Activated effector memory CD4-positive, alpha-beta T cell treated with anti-CD3 and anti-CD28 coated beads, Interleukin-2, amount 50 U/mL, for 16 hours (primary cell): ENCODE results near the gene ASGR1.
A peak's percentile ranks its signal among the peaks of the same experiment; 100 is the strongest.
"Not testable (repeated sequence)": the region's sequence is repeated elsewhere in the genome, so short reads cannot be mapped to it uniquely, and the experiment has no call there.

Experiments used
- DNase-seq: peaks from one replicate; pipeline ENCODE4 v3.0.0-alpha.2; 2020

Gene ASGR1

GRCh38 chr17:7190276-7190917, 11.2 kb upstream of the ASGR1 start:
- DNase-seq = peak; percentile 41

GRCh38 chr17:7186241-7186640, 7.1 kb upstream of the ASGR1 start:
- peak; percentile 60 for DNase-seq

- DNase-seq = peak; percentile 54
Measured at GRCh38 chr17:7184647-7185046, 5.5 kb upstream of the ASGR1 start.

GRCh38 chr17:7184091-7184488, 4.9 kb upstream of the ASGR1 start:
- DNase-seq = peak; percentile 57

- DNase-seq = peak; percentile 42
Measured at GRCh38 chr17:7183433-7184090, 4.4 kb upstream of the ASGR1 start.

- DNase-seq = peak; percentile 34
Measured at GRCh38 chr17:7182101-7182500, 2.9 kb upstream of the ASGR1 start.

- peak; percentile 54 for DNase-seq
Measured at GRCh38 chr17:7178973-7179316, 225 bp downstream of the ASGR1 start.

- DNase-seq = no peak
Measured at GRCh38 chr17:7177954-7178477, 1.2 kb downstream of the ASGR1 start.

- DNase-seq = peak; percentile 87
Measured at GRCh38 chr17:7177191-7177953, 1.8 kb downstream of the ASGR1 start.

GRCh38 chr17:7176841-7177190, 2.4 kb downstream of the ASGR1 start:
- no peak for DNase-seq

GRCh38 chr17:7176107-7176840, 2.9 kb downstream of the ASGR1 start:
- DNase-seq = no peak

- peak; percentile 28 for DNase-seq
Measured at GRCh38 chr17:7175330-7175733, 3.8 kb downstream of the ASGR1 start.

GRCh38 chr17:7174603-7175326, 4.4 kb downstream of the ASGR1 start:
- DNase-seq = no peak

- DNase-seq = peak; percentile 80
Measured at GRCh38 chr17:7173687-7174602, 5.2 kb downstream of the ASGR1 start.

GRCh38 chr17:7172522-7173191, 6.5 kb downstream of the ASGR1 start:
- DNase-seq = peak; percentile 49

- not testable (repeated sequence) for DNase-seq
Measured at GRCh38 chr17:7169565-7169908, 9.6 kb downstream of the ASGR1 start.

- not testable (repeated sequence) for DNase-seq
Measured at GRCh38 chr17:7168841-7169564, 10.2 kb downstream of the ASGR1 start.

GRCh38 chr17:7167832-7168231, 11.3 kb downstream of the ASGR1 start:
- no peak for DNase-seq

- no peak for DNase-seq
Measured at GRCh38 chr17:7166873-7167272, 12.3 kb downstream of the ASGR1 start.

- not testable (repeated sequence) for DNase-seq
Measured at GRCh38 chr17:7159571-7159970, 19.6 kb downstream of the ASGR1 start.
